Keratinocyte (primary cell): ENCODE results near the gene LRBA. TPM values are rescaled to one million over a fixed set of nuclear protein-coding genes. Genes with fewer than 3 reads are reported as not detected.

Experiments
- DNase-seq: peaks from one replicate; pipeline ENCODE4 v3.0.0-alpha.2; 2011; ENCODE audit warnings: low read depth, missing footprints, low spot score
- FAIRE-seq: peaks from 2 replicates; lab custom pipeline; 2011; peaks lifted over from hg19 to GRCh38; lab: Jason Lieb, UNC
- H2AFZ ChIP-seq: 2 replicates; pipeline ENCODE4 v1.6.0; 2012; ENCODE audit warnings: low read length, control low read depth, inconsistent platforms; ENCODE audit not compliant: control insufficient read depth
- H3K27ac ChIP-seq: 2 replicates; pipeline ENCODE4 v1.5.1; 2011; ENCODE audit warnings: low read length; ENCODE audit not compliant: control insufficient read depth, insufficient read depth
- H3K27me3 ChIP-seq: 3 replicates; pipeline ENCODE4 v1.6.0; 2011; ENCODE audit warnings: low read length; ENCODE audit not compliant: control insufficient read depth, insufficient read depth; ENCODE audit errors: extremely low read depth
- H3K36me3 ChIP-seq, 2 experiments: 2 replicates in 1 of 2; 3 replicates in 1 of 2; pipeline ENCODE4 v1.5.1; 2011; ENCODE audit warnings: low read length in 2 of 2, mild to moderate bottlenecking in 1 of 2; ENCODE audit not compliant: control insufficient read depth in 2 of 2, insufficient read depth in 2 of 2; ENCODE audit errors: extremely low read depth in 1 of 2
- H3K4me1 ChIP-seq: 3 replicates; pipeline ENCODE4 v1.5.1; 2011; ENCODE audit warnings: low read length; ENCODE audit not compliant: control insufficient read depth, insufficient read depth; ENCODE audit errors: extremely low read depth
- H3K4me2 ChIP-seq: 3 replicates; pipeline ENCODE4 v1.6.0; 2011; ENCODE audit warnings: low read depth, low read length; ENCODE audit not compliant: control insufficient read depth, insufficient read depth; ENCODE audit errors: extremely low read depth
- H3K4me3 ChIP-seq, 3 experiments: fragments of 200-600 bp in 1 of 3; sonication (generic) in 1 of 3; 2 replicates in 2 of 3; 3 replicates in 1 of 3; pipeline ENCODE4 v1.5.1; 2011 to 2016; ENCODE audit warnings: low read length in 3 of 3, mild to moderate bottlenecking in 3 of 3, control low read depth in 2 of 3, inconsistent platforms in 1 of 3, low read depth in 1 of 3, mixed read lengths in 1 of 3, mixed run types in 1 of 3, moderate library complexity in 1 of 3; ENCODE audit not compliant: control insufficient read depth in 2 of 3, insufficient read depth in 2 of 3; ENCODE audit errors: extremely low read depth in 1 of 3
- H3K79me2 ChIP-seq: 2 replicates; pipeline ENCODE4 v1.6.0; 2012; ENCODE audit warnings: low read length; ENCODE audit not compliant: control insufficient read depth, insufficient read depth
- H3K9ac ChIP-seq: 3 replicates; pipeline ENCODE4 v1.6.0; 2011; ENCODE audit warnings: low read length; ENCODE audit not compliant: control insufficient read depth, insufficient read depth; ENCODE audit errors: extremely low read depth
- H3K9me1 ChIP-seq: 3 replicates; pipeline ENCODE4 v1.6.0; 2011; ENCODE audit warnings: low read length; ENCODE audit not compliant: control insufficient read depth, insufficient read depth; ENCODE audit errors: extremely low read depth
- H3K9me3 ChIP-seq: 2 replicates; pipeline ENCODE4 v1.5.1; 2012; ENCODE audit warnings: low read depth, low read length; ENCODE audit not compliant: control insufficient read depth
- H4K20me1 ChIP-seq: 3 replicates; pipeline ENCODE4 v1.6.0; 2011; ENCODE audit warnings: low read length; ENCODE audit not compliant: control insufficient read depth, insufficient read depth; ENCODE audit errors: extremely low read depth
- EZH2 ChIP-seq: IDR thresholded peaks from one replicate; pipeline ENCODE4 v1.6.1; 2012; ENCODE audit warnings: inconsistent platforms, mild to moderate bottlenecking, low read length, moderate library complexity
- dilution Hi-C: fragments of 300-500 bp; cut with MboI; formaldehyde crosslinking; loops from one replicate; pipeline ENCODE4 v1.7.0; 2020; ENCODE audit warnings: low sequenced_read_pairs; ENCODE audit not compliant: extremely low pct_ligation_motif_present
- polyA plus RNA-seq, 5 experiments: library from polyadenylated mRNA; depleted of rRNA in 3 of 5; stranded (reverse) in 3 of 5; stranded (forward) in 1 of 5; unstranded in 1 of 5; fragments of >200 nt; gene quantifications; 1 replicate in 1 of 5; 2 replicates in 3 of 5; 3 replicates in 1 of 5; pipeline versions ENCODE4 v1.2.1 to v1.2.3, GENCODE V29; 2011 to 2012; ENCODE audit warnings: missing spikeins in 2 of 5, low read depth in 1 of 5, low replicate concordance in 1 of 5
- TF ChIP-seq, protein P1 (sequence below), 3 experiments: IDR thresholded peaks in 1 of 3; conservative IDR thresholded peaks in 1 of 3; optimal IDR thresholded peaks in 1 of 3; 2 replicates in 2 of 3; 3 replicates in 1 of 3; pipeline versions ENCODE3 to v1.5.1; 2011; ENCODE audit warnings: low read length in 3 of 3, mild to moderate bottlenecking in 3 of 3, moderate library complexity in 2 of 3, control low read depth in 1 of 3, inconsistent platforms in 1 of 3; ENCODE audit not compliant: insufficient read depth in 2 of 3; ENCODE audit errors: extremely low read depth in 1 of 3

LRBA gene
- polyA plus RNA-seq, 1 donor (not counting 4 experiments of a cell fraction or from before 2014, with no cell fraction given), result 35.6 TPM

GRCh38 chr4:150415213-150415612 is 599.9 kb downstream of the LRBA start:
- no peaks in the 10 kb centered on the region for H3K79me2 ChIP-seq
- H3K27ac ChIP-seq, result no peak overlapping the region
- no peak overlapping the region for H3K4me2 ChIP-seq
- H3K27me3 ChIP-seq, result no peaks in the 10 kb centered on the region
- H2AFZ ChIP-seq, result no peak overlapping the region
- no peaks in the 10 kb centered on the region for H3K9me1 ChIP-seq
- FAIRE-seq (no peak), DNase-seq (no peak)
- dilution Hi-C loops, result no loop called here
- no peaks in the 10 kb centered on the region for H3K9me3 ChIP-seq
- no peak overlapping the region for H3K4me3 ChIP-seq
- TF ChIP-seq, protein P1, sequence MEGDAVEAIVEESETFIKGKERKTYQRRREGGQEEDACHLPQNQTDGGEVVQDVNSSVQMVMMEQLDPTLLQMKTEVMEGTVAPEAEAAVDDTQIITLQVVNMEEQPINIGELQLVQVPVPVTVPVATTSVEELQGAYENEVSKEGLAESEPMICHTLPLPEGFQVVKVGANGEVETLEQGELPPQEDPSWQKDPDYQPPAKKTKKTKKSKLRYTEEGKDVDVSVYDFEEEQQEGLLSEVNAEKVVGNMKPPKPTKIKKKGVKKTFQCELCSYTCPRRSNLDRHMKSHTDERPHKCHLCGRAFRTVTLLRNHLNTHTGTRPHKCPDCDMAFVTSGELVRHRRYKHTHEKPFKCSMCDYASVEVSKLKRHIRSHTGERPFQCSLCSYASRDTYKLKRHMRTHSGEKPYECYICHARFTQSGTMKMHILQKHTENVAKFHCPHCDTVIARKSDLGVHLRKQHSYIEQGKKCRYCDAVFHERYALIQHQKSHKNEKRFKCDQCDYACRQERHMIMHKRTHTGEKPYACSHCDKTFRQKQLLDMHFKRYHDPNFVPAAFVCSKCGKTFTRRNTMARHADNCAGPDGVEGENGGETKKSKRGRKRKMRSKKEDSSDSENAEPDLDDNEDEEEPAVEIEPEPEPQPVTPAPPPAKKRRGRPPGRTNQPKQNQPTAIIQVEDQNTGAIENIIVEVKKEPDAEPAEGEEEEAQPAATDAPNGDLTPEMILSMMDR (optimal IDR thresholded peaks at IDR 0.05 in 1 of 3, IDR thresholded peaks at IDR 0.05 in 1 of 3, conservative IDR thresholded peaks at IDR 0.05 in 1 of 3; ENCODE audit: extremely low read depth in 1 of 3, insufficient read depth in 2 of 3, low read length in 3 of 3), result no peak
- H3K4me1 ChIP-seq, result no peaks in the 10 kb centered on the region
- H3K9ac ChIP-seq, result no peak overlapping the region
- H4K20me1 ChIP-seq, result no peaks in the 10 kb centered on the region
- H3K36me3 ChIP-seq, result peaks cover 0 to 3% of the 10 kb centered on the region in 2 experiments

DNA sequence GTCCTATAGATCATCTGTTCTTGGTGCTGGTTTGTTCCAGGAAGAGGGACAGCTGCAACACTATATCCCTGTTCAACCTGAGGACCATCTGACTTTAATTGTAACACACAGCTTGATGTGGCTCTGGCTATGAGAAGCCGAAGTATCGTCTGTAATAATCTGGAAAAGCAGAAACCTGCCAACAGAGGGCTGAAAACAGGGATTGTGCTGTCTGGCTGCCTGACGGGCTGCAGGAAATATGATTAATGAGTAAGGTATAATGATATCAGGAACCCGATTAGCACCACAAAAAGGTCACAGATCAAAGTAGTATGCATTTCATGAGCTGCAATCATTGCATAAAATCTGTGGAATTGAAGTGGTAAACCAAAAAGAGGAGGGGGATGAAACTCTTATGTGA is 603.6 kb downstream of the LRBA start:
- TF ChIP-seq EZH2, result no peak
- TF ChIP-seq, protein P1 (optimal IDR thresholded peaks at IDR 0.05 in 1 of 3, IDR thresholded peaks at IDR 0.05 in 1 of 3, conservative IDR thresholded peaks at IDR 0.05 in 1 of 3; ENCODE audit: extremely low read depth in 1 of 3, insufficient read depth in 2 of 3, low read length in 3 of 3), result no peak
- FAIRE-seq, result no peak

More for the DNA sequence above, 603.6 kb downstream of the LRBA start:
- no peaks in the 10 kb centered on the region for H3K27me3 ChIP-seq
- no peak for DNase-seq
- H3K4me3 ChIP-seq, result no peak overlapping the region
- H3K4me2 ChIP-seq, result no peak overlapping the region
- H4K20me1 ChIP-seq, result no peaks in the 10 kb centered on the region
- peaks cover 0 to 3% of the 10 kb centered on the region in 2 experiments for H3K36me3 ChIP-seq
- H3K9me3 ChIP-seq, result no peaks in the 10 kb centered on the region
- H3K79me2 ChIP-seq, result no peaks in the 10 kb centered on the region
- H3K9ac ChIP-seq, result no peak overlapping the region
- dilution Hi-C loops, result no loop called here
- no peaks in the 10 kb centered on the region for H3K4me1 ChIP-seq
- H3K9me1 ChIP-seq, result no peaks in the 10 kb centered on the region
- H2AFZ ChIP-seq, result no peak overlapping the region
- no peak overlapping the region for H3K27ac ChIP-seq
